Astrocyte of the cerebellum (primary cell): Measurements from ENCODE around the gene WWOX.
"Not testable (repeated sequence)": the region's sequence is repeated elsewhere in the genome, so short reads cannot be mapped to it uniquely, and the experiment has no call there.

Experiments used
- DNase-seq: peaks from one replicate; pipeline ENCODE4 v3.0.0-alpha.2; 2011; ENCODE audit warnings: low read depth
- H3K4me3 ChIP-seq: 2 replicates; pipeline ENCODE4 v1.5.1; 2011; ENCODE audit warnings: mild to moderate bottlenecking, low read depth, low read length, moderate library complexity
- in situ Hi-C: cut with HindIII; loops from 2 replicates; pipeline ENCODE4 v1.10.0; 2017; ENCODE audit warnings: low sequenced_read_pairs
- TF ChIP-seq, protein P1 (sequence below): IDR thresholded peaks from 2 replicates; pipeline ENCODE4 v1.5.1; 2012; ENCODE audit warnings: low read length, low read depth, moderate library complexity, mild to moderate bottlenecking; ENCODE audit errors: missing control alignments

Gene WWOX

DNA sequence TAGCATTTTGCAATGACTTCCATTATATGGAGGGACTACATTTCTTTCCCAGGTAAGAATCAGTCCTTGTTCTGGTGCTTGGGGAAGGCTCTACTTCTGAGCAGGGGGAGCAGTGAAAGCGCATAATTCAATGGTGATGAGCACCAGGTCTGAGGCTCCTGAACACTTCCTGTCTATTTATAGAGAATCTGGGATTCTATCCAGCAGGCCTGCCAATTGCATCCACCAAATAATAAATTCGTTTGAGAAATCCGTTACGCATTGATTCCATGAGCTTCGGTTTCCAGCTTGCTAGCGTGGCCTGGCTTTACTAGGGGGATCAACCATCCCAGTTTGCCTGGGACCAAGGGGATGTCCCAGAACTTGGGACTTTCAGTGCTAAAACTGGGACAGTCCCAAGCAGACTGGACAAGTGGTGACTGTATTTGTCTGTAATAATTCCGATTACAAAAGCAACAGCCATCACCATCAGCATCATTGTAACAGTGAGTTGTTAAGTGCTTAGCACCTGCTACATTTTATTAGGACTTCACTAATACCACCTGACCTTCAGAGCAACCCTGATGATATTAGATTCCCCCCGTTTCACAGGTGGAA lies 1151.1 kb downstream of the WWOX start:
- TF ChIP-seq, protein P1, sequence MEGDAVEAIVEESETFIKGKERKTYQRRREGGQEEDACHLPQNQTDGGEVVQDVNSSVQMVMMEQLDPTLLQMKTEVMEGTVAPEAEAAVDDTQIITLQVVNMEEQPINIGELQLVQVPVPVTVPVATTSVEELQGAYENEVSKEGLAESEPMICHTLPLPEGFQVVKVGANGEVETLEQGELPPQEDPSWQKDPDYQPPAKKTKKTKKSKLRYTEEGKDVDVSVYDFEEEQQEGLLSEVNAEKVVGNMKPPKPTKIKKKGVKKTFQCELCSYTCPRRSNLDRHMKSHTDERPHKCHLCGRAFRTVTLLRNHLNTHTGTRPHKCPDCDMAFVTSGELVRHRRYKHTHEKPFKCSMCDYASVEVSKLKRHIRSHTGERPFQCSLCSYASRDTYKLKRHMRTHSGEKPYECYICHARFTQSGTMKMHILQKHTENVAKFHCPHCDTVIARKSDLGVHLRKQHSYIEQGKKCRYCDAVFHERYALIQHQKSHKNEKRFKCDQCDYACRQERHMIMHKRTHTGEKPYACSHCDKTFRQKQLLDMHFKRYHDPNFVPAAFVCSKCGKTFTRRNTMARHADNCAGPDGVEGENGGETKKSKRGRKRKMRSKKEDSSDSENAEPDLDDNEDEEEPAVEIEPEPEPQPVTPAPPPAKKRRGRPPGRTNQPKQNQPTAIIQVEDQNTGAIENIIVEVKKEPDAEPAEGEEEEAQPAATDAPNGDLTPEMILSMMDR = no peak
- in situ Hi-C loops = no loop called here

GRCh38 chr16:79253100-79253631 lies 1153.7 kb downstream of the WWOX start:
- TF ChIP-seq, protein P1 = no peak
- DNase-seq = no peak
- H3K4me3 ChIP-seq = no peak overlapping the region
- in situ Hi-C loops = no loop called here

More for the DNA sequence above, 1151.1 kb downstream of the WWOX start:
- no peak for DNase-seq
- no peak overlapping the region for H3K4me3 ChIP-seq

GRCh38 chr16:79257953-79258490 lies 1158.6 kb downstream of the WWOX start:
- no peak for DNase-seq

GRCh38 chr16:79260890-79261289 lies 1161.4 kb downstream of the WWOX start:
- H3K4me3 ChIP-seq, in situ Hi-C loops, DNase-seq: not testable (repeated sequence)

More at GRCh38 chr16:79257953-79258490, 1158.6 kb downstream of the WWOX start:
- H3K4me3 ChIP-seq = no peak overlapping the region
- TF ChIP-seq, protein P1 = no peak
- in situ Hi-C loops = no loop called here

DNA sequence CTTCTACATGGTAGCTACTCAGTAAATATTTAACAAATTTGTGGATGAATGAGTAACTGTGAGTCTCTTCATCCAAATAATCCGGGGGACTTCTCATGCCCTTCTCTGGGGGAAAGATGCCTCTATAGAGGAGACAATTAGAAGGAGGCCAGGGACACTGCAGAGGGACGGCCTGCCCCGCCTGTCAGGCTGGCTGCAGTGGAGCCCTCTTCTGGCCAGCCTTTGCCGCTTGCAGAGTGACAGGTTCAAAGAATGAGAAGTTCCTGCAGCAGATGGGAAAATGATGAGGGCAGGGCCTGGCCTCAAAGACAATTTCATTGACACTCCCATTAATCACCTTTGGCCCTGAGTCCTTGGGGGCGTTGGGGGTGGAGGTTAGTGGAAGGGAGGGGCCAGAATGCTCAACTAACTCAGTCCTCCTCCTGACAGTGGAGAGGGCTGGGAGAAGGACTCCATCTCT lies 1162.1 kb downstream of the WWOX start:
- TF ChIP-seq, protein P1 = no peak
- H3K4me3 ChIP-seq = no peak overlapping the region
- in situ Hi-C loops = no loop called here
- no peak for DNase-seq

DNA sequence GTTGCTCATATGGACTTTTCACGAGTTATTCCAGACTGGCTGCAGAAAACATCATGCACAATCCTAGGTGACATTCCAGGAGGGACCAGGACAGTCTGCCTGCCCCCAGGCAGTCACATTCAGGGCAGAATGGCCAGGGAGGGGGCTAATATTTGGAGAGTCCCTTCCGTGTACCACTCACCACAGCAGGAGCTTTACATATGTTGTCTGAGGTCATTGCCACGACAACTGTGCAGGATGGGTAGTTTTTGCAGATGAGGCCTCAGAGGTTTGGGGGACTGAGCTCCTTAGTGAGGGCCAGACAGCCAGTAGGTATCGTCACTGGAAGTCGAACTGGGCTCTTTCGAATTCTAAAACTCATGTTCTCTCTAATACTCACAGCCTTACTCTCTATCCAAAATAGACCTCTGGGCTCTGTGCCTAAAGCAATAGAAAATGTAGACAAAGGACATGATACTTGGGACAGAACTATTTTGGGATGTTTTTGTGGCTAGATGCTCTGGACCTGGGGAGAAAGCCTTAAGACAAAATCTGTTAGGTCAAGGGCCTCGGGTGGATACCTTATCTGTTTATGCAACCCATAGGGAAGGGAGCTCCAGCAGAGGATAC lies 1162.6 kb downstream of the WWOX start:
- no peak for DNase-seq
- TF ChIP-seq, protein P1 = no peak
- in situ Hi-C loops = no loop called here
- no peak overlapping the region for H3K4me3 ChIP-seq
